HG02840 (cell line): ENCODE data around the gene MAGOH.
A peak's percentile ranks its signal among the peaks of the same experiment; 100 is the strongest.
"Not testable (repeated sequence)": the region's sequence is repeated elsewhere in the genome, so short reads cannot be mapped to it uniquely, and the experiment has no call there.

Source experiments
- ATAC-seq: cut with Tn5 transposase; IDR thresholded peaks from one replicate; pipeline ENCODE4 v1.9.1; 2021; ENCODE audit warnings: mild to moderate bottlenecking, moderate library complexity, moderate number of reproducible peaks; ENCODE audit not compliant: unreplicated experiment, low FRiP score

Gene MAGOH

DNA sequence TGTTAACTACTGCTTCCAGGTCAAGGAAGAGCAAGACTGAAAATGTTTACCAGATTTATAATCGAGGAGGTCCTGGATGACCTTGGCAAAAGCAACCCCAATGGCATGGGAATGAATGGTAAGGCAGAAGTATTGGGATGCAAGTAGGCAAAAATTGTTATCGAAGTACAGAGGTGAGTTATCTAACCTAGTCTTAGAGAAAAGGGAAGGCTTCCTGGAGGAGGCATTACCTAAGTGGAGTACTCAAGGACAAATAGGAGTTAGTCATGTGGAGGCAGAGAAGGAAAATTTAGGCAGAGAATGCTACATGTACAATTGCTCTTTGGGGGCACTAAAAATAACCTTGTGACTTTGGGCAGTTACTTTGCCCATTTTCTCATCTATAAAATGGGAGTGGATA, 3.5 kb upstream of the MAGOH start:
- no peak for ATAC-seq

DNA sequence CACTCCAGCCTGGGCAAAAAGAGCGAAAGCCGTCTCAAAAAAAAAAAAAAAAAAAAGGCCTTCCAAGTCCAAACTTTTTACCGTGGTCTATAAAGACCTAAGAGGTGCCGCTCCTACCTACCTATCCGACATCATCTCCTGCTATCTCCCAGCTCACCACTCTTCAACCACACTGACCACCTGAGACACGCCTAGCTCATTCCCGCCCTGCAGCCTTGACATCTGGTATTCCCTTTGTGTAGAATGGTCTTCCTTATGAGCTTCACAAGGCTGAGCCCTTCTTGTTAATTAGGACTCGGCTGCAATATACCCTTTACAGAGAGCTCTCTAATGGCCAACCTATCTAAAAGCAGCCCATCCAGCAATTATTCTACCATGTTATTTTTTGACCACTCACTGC, 680 bp downstream of the MAGOH start:
- ATAC-seq = no peak

DNA sequence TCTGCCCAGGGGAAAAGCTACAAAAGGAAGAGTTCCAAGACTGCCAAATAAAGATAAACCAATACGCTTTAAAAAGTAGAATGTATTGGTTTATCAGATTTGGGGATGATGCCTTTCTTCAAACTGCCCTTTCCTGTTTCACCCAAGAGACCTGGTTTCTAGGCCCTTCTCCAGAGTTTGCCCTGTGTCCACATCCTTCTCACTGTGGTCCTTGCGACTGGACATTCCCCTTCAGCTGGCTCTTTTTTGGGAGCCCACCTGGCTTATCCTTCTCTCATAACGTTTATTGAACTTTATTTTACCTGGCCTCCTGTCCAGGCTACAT, 17.4 kb downstream of the MAGOH start:
- ATAC-seq = no peak

GRCh38 chr1:53220171-53220961, 18.0 kb downstream of the MAGOH start, which contains the start of gene CZIB:
Gene CZIB (minus strand): TSS chr1:53220634. CDS start chr1:53220575, 59 bp downstream.
- ATAC-seq = peak; percentile 88

DNA sequence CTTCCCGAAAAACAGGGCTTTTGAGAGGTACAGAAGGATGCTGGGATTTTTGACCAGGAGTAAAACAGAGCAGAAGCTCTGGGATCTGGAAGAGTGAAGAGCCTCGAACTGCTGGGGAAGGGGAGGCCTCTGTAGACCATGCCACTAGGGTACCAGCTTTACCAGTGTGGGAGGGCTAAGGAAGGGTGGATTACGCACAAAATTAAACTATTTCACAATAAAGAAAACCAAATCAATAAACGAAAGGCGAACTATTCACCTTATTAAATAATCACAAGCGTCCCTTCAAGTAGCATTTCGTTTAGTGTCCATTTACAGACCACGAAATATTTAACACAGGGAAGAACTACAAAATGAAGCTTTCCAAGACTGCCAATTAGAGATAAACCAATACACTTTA, 18.6 kb downstream of the MAGOH start:
- no peak for ATAC-seq

DNA sequence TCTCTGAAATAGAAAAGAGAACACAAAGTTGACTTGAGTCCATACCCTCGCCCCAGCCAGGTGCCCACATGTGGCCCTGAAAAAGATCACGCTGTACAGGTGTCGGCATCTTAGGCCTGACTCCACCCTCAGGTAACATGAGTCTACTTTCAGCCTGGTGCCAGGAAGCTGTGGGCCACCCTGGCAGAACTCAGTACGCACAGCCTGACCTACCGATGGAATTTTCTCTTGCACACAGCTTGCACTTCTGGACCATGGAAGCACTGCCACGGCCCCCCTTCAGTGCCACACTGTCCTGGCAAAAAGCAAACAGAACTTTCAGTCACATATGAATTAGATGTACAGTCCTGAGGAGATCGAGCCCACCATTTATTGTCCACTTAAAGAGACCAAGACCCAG, 20.1 kb downstream of the MAGOH start:
- no peak for ATAC-seq

- ATAC-seq = no peak
These were observed 23.9 kb downstream of the MAGOH start for GRCh38 chr1:53214376-53214940.

DNA sequence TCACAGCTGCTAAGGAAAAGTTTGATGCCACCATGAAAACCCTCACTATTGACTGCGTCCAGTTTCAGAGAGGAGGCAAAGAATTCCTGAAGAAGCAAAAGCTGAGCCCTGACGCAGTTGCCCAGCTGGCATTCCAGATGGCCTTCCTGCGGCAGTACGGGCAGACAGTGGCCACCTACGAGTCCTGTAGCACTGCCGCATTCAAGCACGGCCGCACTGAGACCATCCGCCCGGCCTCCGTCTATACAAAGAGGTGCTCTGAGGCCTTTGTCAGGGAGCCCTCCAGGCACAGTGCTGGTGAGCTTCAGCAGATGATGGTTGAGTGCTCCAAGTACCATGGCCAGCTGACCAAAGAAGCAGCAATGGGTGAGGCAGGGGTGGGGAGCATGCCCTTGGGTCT, 27.4 kb downstream of the MAGOH start:
- ATAC-seq = no peak

DNA sequence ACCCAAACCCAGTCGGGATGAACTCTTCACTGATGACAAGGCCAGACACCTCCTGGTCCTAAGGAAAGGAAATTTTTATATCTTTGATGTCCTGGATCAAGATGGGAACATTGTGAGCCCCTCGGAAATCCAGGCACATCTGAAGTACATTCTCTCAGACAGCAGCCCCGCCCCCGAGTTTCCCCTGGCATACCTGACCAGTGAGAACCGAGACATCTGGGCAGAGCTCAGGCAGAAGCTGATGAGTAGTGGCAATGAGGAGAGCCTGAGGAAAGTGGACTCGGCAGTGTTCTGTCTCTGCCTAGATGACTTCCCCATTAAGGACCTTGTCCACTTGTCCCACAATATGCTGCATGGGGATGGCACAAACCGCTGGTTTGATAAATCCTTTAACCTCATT, 28.0 kb downstream of the MAGOH start:
- ATAC-seq = no peak

DNA sequence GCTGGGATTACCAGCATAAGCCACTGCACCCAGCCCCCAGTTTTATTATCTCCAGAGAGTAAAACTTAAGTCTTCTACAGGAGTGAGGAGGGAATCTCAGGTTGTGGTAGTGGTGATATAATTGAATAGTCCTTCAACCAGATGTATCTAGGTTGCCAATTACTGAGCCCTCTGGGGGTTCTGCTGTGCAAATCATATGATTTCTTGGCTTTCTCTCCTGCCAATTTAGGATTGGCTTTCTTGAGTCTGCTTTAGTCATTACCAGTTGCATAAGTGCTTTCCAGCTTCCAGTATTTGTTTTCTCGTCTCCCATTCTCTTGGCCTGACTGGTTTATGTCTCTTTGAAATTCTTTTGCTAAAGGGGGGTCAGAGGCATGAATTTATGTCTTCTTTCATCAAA, 30.6 kb downstream of the MAGOH start:
- no peak for ATAC-seq

GRCh38 chr1:53206735-53207379, 31.5 kb downstream of the MAGOH start:
- ATAC-seq = no peak

DNA sequence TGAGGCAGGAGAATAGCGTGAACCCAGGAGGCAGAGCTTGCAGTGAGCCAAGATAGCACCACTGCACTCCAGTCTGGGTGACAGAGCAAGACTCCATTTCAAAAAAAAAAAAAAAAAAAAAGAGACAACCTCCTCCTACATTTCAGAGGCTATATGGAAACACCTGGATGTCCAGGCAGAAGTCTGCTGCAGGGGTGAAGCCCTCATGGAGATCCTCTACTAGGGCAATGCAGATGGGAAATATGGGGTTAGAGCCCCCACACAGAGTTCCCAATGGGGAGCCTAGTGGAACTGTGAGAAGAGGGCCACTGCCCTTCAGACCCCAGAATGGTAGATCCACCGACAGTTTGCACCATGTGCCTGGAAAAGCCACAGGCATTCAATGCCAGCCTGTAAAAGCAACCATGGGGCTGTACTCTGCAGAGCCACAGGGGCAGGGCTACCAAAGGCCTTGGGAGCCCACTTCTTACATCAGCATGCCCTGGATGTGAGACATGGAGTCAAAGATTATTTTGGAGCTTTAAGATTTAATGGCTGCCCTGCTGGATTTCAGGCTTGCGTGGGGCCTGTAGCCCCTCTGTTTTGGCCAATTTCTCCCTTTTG, 32.1 kb downstream of the MAGOH start:
- not testable (repeated sequence) for ATAC-seq

- not testable (repeated sequence) for ATAC-seq
These were observed 32.8 kb downstream of the MAGOH start for GRCh38 chr1:53205496-53205895.

- ATAC-seq = no peak
These were observed 34.9 kb downstream of the MAGOH start for GRCh38 chr1:53203466-53203865.

- ATAC-seq = no peak
These were observed 40.1 kb downstream of the MAGOH start for GRCh38 chr1:53198241-53198651.

DNA sequence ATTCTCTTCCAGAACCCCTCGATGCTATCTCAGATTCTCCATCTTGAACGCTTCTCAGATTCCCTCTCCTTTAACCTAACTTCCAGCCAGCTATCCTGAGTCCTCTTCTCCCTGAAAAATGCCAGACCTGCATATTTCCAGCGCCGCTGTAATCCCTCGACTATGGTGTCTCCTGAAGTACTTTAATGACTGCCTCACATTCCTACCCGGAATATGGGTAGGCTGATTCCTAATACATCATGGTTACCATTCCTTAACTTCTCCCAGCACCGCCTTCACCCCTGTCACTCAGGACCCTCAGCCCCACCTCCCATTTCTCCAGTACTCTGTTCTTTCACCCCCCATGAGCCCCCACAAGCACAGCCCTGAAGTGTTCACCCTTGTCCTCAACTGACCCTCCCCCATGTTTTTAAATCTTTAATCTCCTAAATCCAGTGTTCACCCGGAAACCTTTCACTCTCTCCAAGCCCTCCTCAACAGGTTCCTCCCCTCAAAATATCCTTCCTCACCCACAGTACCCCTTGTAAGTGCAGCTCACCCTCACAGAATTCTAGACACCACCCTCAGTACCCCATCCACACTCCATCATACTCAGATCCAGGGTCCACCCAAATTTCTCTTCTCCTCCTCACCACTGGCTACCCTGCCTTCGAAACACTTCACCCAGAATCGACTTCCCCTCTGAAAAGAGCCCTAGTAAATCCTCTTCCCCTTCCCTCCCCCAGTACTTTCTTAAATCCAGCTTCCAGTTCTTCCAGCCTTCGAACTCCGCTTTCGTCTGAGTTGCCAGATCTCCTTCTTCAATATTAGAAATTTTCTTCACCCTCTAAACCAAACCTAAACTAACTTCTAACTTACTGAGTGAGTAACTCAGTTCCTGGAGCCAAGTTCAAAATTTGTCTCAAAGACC, 40.8 kb downstream of the MAGOH start:
- ATAC-seq = no peak

DNA sequence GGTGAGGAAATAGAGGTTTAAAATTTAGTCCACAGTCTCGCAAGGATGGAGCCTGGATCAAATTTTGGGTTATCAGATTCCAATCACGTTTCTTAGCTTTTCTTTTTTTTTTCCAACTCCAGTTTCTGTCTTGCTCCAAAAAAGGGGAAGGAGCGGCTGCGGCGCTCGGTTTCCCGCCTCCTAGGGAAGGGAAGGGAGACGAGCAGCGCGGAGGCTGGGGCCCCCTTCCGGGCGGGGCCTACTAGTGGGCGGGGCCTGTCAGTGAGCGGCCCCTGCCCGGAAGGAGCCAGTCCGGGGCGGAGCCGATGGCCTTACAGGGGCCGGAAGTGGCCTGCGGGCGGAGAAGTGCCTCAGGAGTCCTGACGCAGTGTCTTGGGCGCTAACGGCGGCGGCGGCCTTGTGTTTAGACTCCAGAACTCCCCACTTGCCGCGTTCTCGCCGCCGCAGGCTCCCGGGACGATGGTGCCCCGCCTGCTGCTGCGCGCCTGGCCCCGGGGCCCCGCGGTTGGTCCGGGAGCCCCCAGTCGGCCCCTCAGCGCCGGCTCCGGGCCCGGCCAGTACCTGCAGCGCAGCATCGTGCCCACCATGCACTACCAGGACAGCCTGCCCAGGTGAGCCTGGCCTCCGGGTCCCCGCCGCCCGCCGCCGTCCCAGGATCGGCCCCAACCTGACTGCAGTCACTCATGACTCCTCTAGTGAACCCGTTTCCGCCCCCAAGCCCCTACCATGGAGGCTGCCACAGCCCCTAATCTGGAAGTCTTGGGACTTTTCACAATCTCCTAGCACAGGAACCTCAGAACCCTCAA, 41.6 kb downstream of the MAGOH start, which contains the start of gene CPT2:
Gene CPT2 (plus strand): TSS at position 340 of the 806 bp plus-strand sequence. CDS start 120 bp downstream, at position 460.
- peak; percentile 98 for ATAC-seq

DNA sequence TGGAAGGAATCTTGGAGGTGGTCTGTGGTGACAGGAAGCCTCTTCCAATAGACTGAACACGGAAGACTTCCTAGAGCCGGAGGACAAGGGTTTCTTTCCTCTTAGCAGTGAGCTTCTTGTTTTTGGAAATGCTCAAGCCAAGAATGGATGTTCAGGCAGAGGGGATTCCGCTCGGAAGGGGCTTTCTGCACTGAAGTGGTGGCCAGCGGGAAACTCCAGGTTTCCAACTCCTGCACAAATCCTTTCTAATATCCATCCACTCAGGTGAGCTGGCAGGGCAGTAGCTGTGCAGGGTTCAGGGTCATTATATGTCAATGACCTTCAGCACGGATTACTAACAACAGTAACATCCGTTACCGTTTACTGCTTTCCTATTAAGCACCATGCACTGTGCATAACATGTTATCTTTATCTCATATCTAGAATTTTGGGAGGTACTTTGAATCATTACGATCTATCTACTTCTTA, 42.3 kb downstream of the MAGOH start:
- ATAC-seq = peak; percentile 9
